Measurements from ENCODE around the gene GABARAPL1.
"Not testable (repeated sequence)": the region's sequence is repeated elsewhere in the genome, so short reads cannot be mapped to it uniquely, and the experiment has no call there.

Gene GABARAPL1

GRCh38 chr12:10212739-10213131 is at the start of gene GABARAPL1:
GABARAPL1 (plus strand) TSS chr12:10212877; CDS start chr12:10213130, 253 bp downstream.
- DNase-seq, result peak; percentile 65

GRCh38 chr12:10163084-10163483 is 49.6 kb upstream of the GABARAPL1 start:
- no peak for DNase-seq

- no peak for DNase-seq
Measured at GRCh38 chr12:10165421-10165820, 47.3 kb upstream of the GABARAPL1 start.

GRCh38 chr12:10167599-10167998 is 45.1 kb upstream of the GABARAPL1 start:
- no peak for DNase-seq

GRCh38 chr12:10169104-10169503 is 43.6 kb upstream of the GABARAPL1 start:
- no peak for DNase-seq

GRCh38 chr12:10170216-10170615 is 42.5 kb upstream of the GABARAPL1 start:
- no peak for DNase-seq

GRCh38 chr12:10171973-10172728 is 40.5 kb upstream of the GABARAPL1 start, which contains the start of gene OLR1:
OLR1 (minus strand) TSS chr12:10172132; CDS start chr12:10172077, 55 bp downstream.
- no peak for DNase-seq

GRCh38 chr12:10174986-10175614 is 37.6 kb upstream of the GABARAPL1 start:
- no peak for DNase-seq

GRCh38 chr12:10175846-10176636 is 36.6 kb upstream of the GABARAPL1 start:
- DNase-seq, result no peak

GRCh38 chr12:10178821-10179220 is 33.9 kb upstream of the GABARAPL1 start, which contains the start of gene TMEM52B:
TMEM52B (plus strand) TSS chr12:10179032; CDS start chr12:10179575, 543 bp downstream.
- DNase-seq, result no peak

- no peak for DNase-seq
Measured at GRCh38 chr12:10179776-10180181, 32.9 kb upstream of the GABARAPL1 start.

- no peak for DNase-seq
Measured at GRCh38 chr12:10182354-10183049, 30.2 kb upstream of the GABARAPL1 start.

- no peak for DNase-seq
Measured at GRCh38 chr12:10184261-10184843, 28.3 kb upstream of the GABARAPL1 start.

- no peak for DNase-seq
Measured at GRCh38 chr12:10186299-10186698, 26.4 kb upstream of the GABARAPL1 start.

- DNase-seq, result not testable (repeated sequence)
Measured at GRCh38 chr12:10186958-10187357, 25.7 kb upstream of the GABARAPL1 start.

- DNase-seq, result no peak
Measured at GRCh38 chr12:10189653-10190052, 23.0 kb upstream of the GABARAPL1 start.

GRCh38 chr12:10190558-10191388 is 21.9 kb upstream of the GABARAPL1 start:
- DNase-seq, result peak; percentile 52

- no peak for DNase-seq
Measured at GRCh38 chr12:10191865-10192264, 20.8 kb upstream of the GABARAPL1 start.

GRCh38 chr12:10194160-10194670 is 18.5 kb upstream of the GABARAPL1 start:
- no peak for DNase-seq

- no peak for DNase-seq
Measured at GRCh38 chr12:10196210-10196609, 16.5 kb upstream of the GABARAPL1 start.

GRCh38 chr12:10197879-10198278 is 14.8 kb upstream of the GABARAPL1 start:
- no peak for DNase-seq
